MM.1S (cell line): ENCODE data around the gene CEP170B.

ENCODE experiments used
- DNase-seq: peaks from one replicate; pipeline ENCODE4 v3.0.0-alpha.2; 2015
- H2AFZ ChIP-seq: fragments of 300-600 bp; sonication (generic); 2 replicates; pipeline ENCODE4 v1.6.0; 2016; ENCODE audit warnings: antibody characterized with exemption, low read length
- H3F3A ChIP-seq: fragments of 300-600 bp; sonication (generic); 2 replicates; pipeline ENCODE4 v1.6.1; 2016; ENCODE audit warnings: mild to moderate bottlenecking, antibody characterized with exemption, low read length, moderate library complexity, mixed read lengths; ENCODE audit not compliant: insufficient read depth
- H3K27ac ChIP-seq: fragments of 300-600 bp; sonication (generic); 2 replicates; pipeline ENCODE4 v1.5.1; 2016; ENCODE audit warnings: mild to moderate bottlenecking, low read length
- H3K27me3 ChIP-seq: fragments of 300-600 bp; sonication (generic); replicated peaks from 2 replicates; pipeline ENCODE4 v1.6.0; 2016; ENCODE audit warnings: low read length; ENCODE audit not compliant: insufficient read depth
- H3K36me3 ChIP-seq: fragments of 300-600 bp; sonication (generic); replicated peaks from 2 replicates; pipeline ENCODE4 v1.6.1; 2016; ENCODE audit warnings: mild to moderate bottlenecking, low read length, mixed read lengths; ENCODE audit not compliant: insufficient read depth
- H3K4me1 ChIP-seq: fragments of 300-600 bp; sonication (generic); 2 replicates; pipeline ENCODE4 v1.6.1; 2016; ENCODE audit warnings: low read length, mixed read lengths
- H3K4me2 ChIP-seq: fragments of 300-600 bp; sonication (generic); 2 replicates; pipeline ENCODE4 v1.6.0; 2016; ENCODE audit warnings: low read depth, low read length
- H3K4me3 ChIP-seq: fragments of 300-600 bp; sonication (generic); 2 replicates; pipeline ENCODE4 v1.5.1; 2016; ENCODE audit warnings: low read length, mixed read lengths
- H3K79me2 ChIP-seq: fragments of 300-600 bp; sonication (generic); 2 replicates; pipeline ENCODE4 v1.6.1; 2016; ENCODE audit warnings: mixed run types, low read length, mixed read lengths
- H3K9ac ChIP-seq: fragments of 300-600 bp; sonication (generic); 2 replicates; pipeline ENCODE4 v1.6.1; 2016; ENCODE audit warnings: low read length, mixed read lengths
- H3K9me2 ChIP-seq: fragments of 300-600 bp; sonication (generic); replicated peaks from 2 replicates; pipeline ENCODE4 v1.6.1; 2016; ENCODE audit warnings: mild to moderate bottlenecking, low read length, mixed read lengths; ENCODE audit not compliant: insufficient read depth
- H3K9me3 ChIP-seq: fragments of 300-600 bp; sonication (generic); replicated peaks from 2 replicates; pipeline ENCODE4 v1.6.1; 2016; ENCODE audit warnings: mild to moderate bottlenecking, low read length, mixed read lengths; ENCODE audit not compliant: insufficient read depth
- H4K20me1 ChIP-seq: fragments of 300-600 bp; sonication (generic); 2 replicates; pipeline ENCODE4 v1.6.1; 2016; ENCODE audit warnings: mild to moderate bottlenecking, low read length, moderate library complexity, mixed read lengths; ENCODE audit not compliant: insufficient read depth
- EZH2 ChIP-seq: fragments of 300-600 bp; sonication (generic); optimal IDR thresholded peaks from 2 replicates; pipeline ENCODE3; 2017; ENCODE audit warnings: low read depth, mild to moderate bottlenecking, antibody characterized with exemption, low read length, mixed read lengths
- EZH2phosphoT487 ChIP-seq: fragments of 300-600 bp; sonication (generic); IDR thresholded peaks from 2 replicates; pipeline ENCODE4 v1.6.1; 2018; ENCODE audit warnings: antibody characterized with exemption, low read length
- TF ChIP-seq, protein P1 (sequence below): fragments of 300-600 bp; sonication (generic); IDR thresholded peaks from 2 replicates; pipeline ENCODE4 v1.5.1; 2016; ENCODE audit warnings: antibody characterized with exemption, low read length, mixed read lengths

The CEP170B gene

DNA sequence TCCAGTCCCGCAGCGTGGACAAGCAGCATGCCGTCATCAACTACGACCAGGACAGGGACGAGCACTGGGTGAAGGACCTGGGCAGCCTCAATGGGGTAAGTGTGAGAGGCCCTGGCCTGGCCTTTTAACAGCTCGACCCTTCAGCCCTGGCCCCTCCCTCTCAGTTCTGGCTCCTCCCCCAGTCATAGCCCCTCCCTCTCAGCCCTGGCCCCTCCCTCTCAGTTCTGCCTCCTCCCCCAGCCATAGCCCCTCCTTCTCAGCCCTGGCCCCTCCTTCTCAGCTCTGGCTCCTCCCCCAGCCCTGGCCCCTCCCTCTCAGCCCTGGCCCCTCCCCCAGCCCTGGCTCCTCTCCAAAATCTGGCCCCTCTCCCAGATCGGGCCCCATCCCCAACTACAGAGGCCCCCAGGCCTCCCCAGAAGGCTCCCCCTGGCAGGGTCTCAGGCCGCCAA, 11.2 kb downstream of the CEP170B start:
- Histone ChIP-seq H3K4me2 (no peak overlapping the region), H3K36me3 (no peaks in the 10 kb centered on the region), H3K27me3 (no peaks in the 10 kb centered on the region), H3K9me3 (no peaks in the 10 kb centered on the region), H3K27ac (no peak overlapping the region), H2AFZ (no peak overlapping the region), H3K79me2 (no peaks in the 10 kb centered on the region), H3F3A (no peaks in the 10 kb centered on the region), H3K4me1 (no peaks in the 10 kb centered on the region), H4K20me1 (no peaks in the 10 kb centered on the region), H3K9ac (no peak overlapping the region), H3K4me3 (no peak overlapping the region), H3K9me2 (no peaks in the 10 kb centered on the region)
- TF ChIP-seq, protein P1, sequence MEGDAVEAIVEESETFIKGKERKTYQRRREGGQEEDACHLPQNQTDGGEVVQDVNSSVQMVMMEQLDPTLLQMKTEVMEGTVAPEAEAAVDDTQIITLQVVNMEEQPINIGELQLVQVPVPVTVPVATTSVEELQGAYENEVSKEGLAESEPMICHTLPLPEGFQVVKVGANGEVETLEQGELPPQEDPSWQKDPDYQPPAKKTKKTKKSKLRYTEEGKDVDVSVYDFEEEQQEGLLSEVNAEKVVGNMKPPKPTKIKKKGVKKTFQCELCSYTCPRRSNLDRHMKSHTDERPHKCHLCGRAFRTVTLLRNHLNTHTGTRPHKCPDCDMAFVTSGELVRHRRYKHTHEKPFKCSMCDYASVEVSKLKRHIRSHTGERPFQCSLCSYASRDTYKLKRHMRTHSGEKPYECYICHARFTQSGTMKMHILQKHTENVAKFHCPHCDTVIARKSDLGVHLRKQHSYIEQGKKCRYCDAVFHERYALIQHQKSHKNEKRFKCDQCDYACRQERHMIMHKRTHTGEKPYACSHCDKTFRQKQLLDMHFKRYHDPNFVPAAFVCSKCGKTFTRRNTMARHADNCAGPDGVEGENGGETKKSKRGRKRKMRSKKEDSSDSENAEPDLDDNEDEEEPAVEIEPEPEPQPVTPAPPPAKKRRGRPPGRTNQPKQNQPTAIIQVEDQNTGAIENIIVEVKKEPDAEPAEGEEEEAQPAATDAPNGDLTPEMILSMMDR = no peak
- TF ChIP-seq EZH2 = no peak
- no peak for TF ChIP-seq EZH2phosphoT487
- no peak for DNase-seq

DNA sequence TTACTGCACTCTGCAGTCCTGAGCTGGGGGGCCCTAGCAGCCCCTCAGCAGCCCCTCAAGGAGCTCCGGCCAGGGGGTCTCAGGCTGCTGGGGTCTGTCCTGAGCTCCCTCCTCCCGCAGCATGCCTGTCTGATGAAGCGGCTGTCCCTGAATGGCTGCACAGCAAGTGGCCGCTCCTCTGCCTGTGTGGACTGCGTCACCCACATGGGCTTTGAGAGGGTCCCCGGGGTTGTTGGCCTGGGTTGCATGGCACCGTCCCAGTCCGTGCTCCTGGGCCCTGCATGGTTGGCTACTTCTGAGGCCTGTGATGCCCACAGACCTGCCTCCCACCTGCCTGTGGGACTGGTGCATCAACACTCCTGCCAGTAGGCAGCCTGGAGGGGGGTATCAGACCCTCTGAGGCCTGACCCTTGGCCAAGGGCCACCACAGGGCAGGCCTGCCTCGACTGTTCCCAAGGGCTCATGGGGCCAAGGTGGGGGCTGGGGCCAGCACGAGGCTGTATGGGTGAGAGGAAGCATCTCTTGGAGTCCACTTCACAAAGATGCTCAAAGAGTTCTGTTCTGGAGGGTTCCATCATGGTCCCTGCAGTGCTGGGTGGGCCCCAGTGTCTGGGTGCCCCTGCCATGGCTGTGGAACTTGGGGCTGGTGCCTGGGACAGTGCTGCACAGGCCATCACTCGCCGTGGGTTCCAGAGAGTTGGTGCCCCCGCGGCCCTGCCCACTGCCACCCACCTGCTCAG, 12.2 kb downstream of the CEP170B start:
- no peaks in the 10 kb centered on the region for H3K36me3 ChIP-seq
- H3F3A ChIP-seq = no peaks in the 10 kb centered on the region
- no peaks in the 10 kb centered on the region for H4K20me1 ChIP-seq
- TF ChIP-seq, protein P1 = no peak
- TF ChIP-seq EZH2phosphoT487 (no peak), EZH2 (no peak)
- H3K4me3 ChIP-seq = no peak overlapping the region
- no peaks in the 10 kb centered on the region for H3K9me3 ChIP-seq
- no peak for DNase-seq
- no peak overlapping the region for H2AFZ ChIP-seq
- no peak overlapping the region for H3K4me2 ChIP-seq
- H3K27me3 ChIP-seq = no peaks in the 10 kb centered on the region
- no peaks in the 10 kb centered on the region for H3K79me2 ChIP-seq
- H3K9ac ChIP-seq = no peak overlapping the region
- H3K9me2 ChIP-seq = no peaks in the 10 kb centered on the region
- no peak overlapping the region for H3K27ac ChIP-seq
- H3K4me1 ChIP-seq = no peaks in the 10 kb centered on the region

DNA sequence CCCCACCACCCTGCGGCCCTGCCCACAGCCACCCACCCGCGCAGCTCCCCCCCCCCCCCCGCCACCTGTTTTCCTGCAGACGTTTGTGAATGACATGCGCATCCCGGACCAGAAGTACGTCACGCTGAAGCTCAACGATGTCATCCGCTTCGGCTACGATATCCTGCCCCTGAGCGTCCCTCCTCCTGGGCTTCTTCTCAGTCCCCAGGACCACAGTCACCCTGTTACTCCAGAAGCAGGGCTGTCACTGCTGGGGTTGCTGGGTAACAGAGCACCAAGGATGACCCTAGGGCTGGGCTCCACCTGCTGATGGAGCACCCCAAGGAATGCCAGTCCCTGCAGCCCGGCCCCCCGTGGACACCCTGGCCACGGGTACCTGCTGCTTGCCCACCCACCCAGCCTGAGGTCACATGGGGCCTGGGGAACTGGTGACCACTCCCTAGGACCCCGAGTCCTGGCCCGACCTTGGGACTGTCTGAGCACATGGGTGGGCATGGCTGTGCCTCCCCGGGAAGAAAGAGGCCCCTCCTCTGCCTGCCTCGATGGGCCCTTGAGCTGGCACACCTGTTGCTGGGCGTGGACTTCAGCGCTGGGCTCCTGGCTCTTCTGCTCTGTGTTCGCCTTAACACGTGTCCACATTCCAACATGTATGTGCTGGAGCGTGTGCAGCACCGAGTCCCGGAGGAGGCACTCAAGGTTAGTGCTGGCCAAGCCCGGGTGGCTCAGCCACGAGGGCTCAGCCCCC, 12.9 kb downstream of the CEP170B start:
- H3K4me1 ChIP-seq = no peaks in the 10 kb centered on the region
- no peak overlapping the region for H3K27ac ChIP-seq
- H3F3A ChIP-seq = no peaks in the 10 kb centered on the region
- H3K27me3 ChIP-seq = no peaks in the 10 kb centered on the region
- no peaks in the 10 kb centered on the region for H3K9me2 ChIP-seq
- no peak overlapping the region for H3K4me3 ChIP-seq
- no peaks in the 10 kb centered on the region for H4K20me1 ChIP-seq
- no peak overlapping the region for H2AFZ ChIP-seq
- no peak overlapping the region for H3K4me2 ChIP-seq
- TF ChIP-seq EZH2 (no peak), EZH2phosphoT487 (no peak)
- TF ChIP-seq, protein P1 = no peak
- H3K9me3 ChIP-seq = no peaks in the 10 kb centered on the region
- no peak overlapping the region for H3K9ac ChIP-seq
- no peak for DNase-seq
- H3K36me3 ChIP-seq = no peaks in the 10 kb centered on the region
- H3K79me2 ChIP-seq = no peaks in the 10 kb centered on the region
